Stimulated activated CD4-positive, alpha-beta T cell treated with anti-CD3 and anti-CD28 coated beads, Interleukin-2, amount 100 ng/mL, for 24 hours (primary cell): ENCODE measurements around the gene CNTNAP2.

Experiments
- DNase-seq, 2 donors: peaks; one replicate each; pipeline ENCODE4 v3.0.0-alpha.2; 2020

CNTNAP2 gene

GRCh38 chr7:148187471-148187870, 2070.9 kb downstream of the CNTNAP2 start:
- no peak for DNase-seq

GRCh38 chr7:148191391-148192065, 2074.9 kb downstream of the CNTNAP2 start:
- DNase-seq, result no peak

- DNase-seq, result no peak
Measured at GRCh38 chr7:148192491-148192890, 2075.9 kb downstream of the CNTNAP2 start.

GRCh38 chr7:148201992-148202391, 2085.4 kb downstream of the CNTNAP2 start:
- DNase-seq, result no peak

- DNase-seq, result no peak
Measured at GRCh38 chr7:148204639-148205304, 2088.2 kb downstream of the CNTNAP2 start.

GRCh38 chr7:148209643-148210190, 2093.1 kb downstream of the CNTNAP2 start:
- DNase-seq, result no peak

- no peak for DNase-seq
Measured at GRCh38 chr7:148210804-148211325, 2094.3 kb downstream of the CNTNAP2 start.

- no peak for DNase-seq
Measured at GRCh38 chr7:148211740-148212151, 2095.1 kb downstream of the CNTNAP2 start.

- no peak for DNase-seq
Measured at GRCh38 chr7:148212731-148213130, 2096.1 kb downstream of the CNTNAP2 start.

GRCh38 chr7:148214101-148214500, 2097.5 kb downstream of the CNTNAP2 start:
- DNase-seq, result no peak

GRCh38 chr7:148218603-148219002, 2102.0 kb downstream of the CNTNAP2 start:
- DNase-seq, result no peak

GRCh38 chr7:148222721-148223120, 2106.1 kb downstream of the CNTNAP2 start:
- no peak for DNase-seq

GRCh38 chr7:148223160-148223559, 2106.6 kb downstream of the CNTNAP2 start:
- DNase-seq, result no peak

- no peak for DNase-seq
Measured at GRCh38 chr7:148223738-148224137, 2107.1 kb downstream of the CNTNAP2 start.

- DNase-seq, result no peak
Measured at GRCh38 chr7:148230296-148230695, 2113.7 kb downstream of the CNTNAP2 start.

GRCh38 chr7:148230883-148231282, 2114.3 kb downstream of the CNTNAP2 start:
- no peak for DNase-seq

- no peak for DNase-seq
Measured at GRCh38 chr7:148232784-148233183, 2116.2 kb downstream of the CNTNAP2 start.

GRCh38 chr7:148234715-148235114, 2118.1 kb downstream of the CNTNAP2 start:
- no peak for DNase-seq

- no peak for DNase-seq
Measured at GRCh38 chr7:148238761-148239325, 2122.2 kb downstream of the CNTNAP2 start.

GRCh38 chr7:148241700-148242293, 2125.2 kb downstream of the CNTNAP2 start:
- no peak for DNase-seq

GRCh38 chr7:148242294-148242821, 2125.8 kb downstream of the CNTNAP2 start:
- no peak for DNase-seq

- no peak for DNase-seq
Measured at GRCh38 chr7:148245381-148245780, 2128.8 kb downstream of the CNTNAP2 start.

GRCh38 chr7:148253629-148254028, 2137.0 kb downstream of the CNTNAP2 start:
- DNase-seq, result no peak
